Suppressor macrophage treated with lipopolysaccharide for 4 hours (primary cell): ENCODE data around the gene EXOC7.

Source experiments
- DNase-seq: peaks from one replicate; pipeline ENCODE4 v3.0.0-alpha.2; 2020

Gene EXOC7, protein sequence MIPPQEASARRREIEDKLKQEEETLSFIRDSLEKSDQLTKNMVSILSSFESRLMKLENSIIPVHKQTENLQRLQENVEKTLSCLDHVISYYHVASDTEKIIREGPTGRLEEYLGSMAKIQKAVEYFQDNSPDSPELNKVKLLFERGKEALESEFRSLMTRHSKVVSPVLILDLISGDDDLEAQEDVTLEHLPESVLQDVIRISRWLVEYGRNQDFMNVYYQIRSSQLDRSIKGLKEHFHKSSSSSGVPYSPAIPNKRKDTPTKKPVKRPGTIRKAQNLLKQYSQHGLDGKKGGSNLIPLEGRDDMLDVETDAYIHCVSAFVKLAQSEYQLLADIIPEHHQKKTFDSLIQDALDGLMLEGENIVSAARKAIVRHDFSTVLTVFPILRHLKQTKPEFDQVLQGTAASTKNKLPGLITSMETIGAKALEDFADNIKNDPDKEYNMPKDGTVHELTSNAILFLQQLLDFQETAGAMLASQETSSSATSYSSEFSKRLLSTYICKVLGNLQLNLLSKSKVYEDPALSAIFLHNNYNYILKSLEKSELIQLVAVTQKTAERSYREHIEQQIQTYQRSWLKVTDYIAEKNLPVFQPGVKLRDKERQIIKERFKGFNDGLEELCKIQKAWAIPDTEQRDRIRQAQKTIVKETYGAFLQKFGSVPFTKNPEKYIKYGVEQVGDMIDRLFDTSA

DNA sequence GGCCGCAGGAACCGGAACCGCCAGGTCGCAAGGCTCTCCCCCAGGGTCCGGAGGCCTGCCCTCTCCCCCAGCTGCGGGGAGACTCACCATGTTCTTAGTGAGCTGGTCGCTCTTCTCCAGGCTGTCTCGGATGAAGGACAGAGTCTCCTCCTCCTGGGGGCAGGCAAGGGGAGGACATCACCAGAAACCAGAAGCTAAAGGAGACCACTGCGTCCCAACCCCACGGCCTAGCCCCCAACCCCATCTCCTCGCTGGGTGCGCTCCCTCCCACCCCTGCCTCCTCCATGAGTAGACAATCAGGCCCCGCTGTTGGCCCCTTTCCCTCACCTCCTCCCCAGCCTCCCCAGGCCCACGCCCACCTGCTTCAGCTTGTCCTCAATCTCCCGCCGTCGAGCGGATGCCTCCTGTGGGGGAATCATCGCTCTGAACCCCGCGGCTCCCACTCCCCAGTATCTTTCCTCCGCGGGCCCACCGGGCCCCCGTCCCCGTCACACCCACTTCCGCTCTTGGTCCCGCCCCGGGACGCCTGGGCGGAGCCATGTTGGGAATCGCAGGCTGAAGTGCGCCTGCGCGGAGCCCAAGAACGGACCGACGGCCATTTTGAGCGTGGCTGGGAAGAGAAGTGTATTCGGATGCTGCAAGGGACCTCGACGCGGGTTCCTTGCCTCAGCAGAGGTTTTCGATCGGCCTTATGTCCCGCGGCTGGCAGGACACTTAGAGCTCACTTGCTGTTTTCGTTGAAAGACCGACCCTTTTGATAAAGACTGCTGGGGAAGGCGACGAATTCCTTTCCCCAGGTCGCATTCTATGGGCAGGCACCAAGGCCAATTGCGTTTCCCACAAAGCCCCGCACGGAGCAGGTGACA, at the start of gene EXOC7:
EXOC7 (minus strand) TSS at position 514 of the 866 bp plus-strand sequence; CDS start at position 419, 95 bp downstream.
- peak; percentile 98 for DNase-seq

DNA sequence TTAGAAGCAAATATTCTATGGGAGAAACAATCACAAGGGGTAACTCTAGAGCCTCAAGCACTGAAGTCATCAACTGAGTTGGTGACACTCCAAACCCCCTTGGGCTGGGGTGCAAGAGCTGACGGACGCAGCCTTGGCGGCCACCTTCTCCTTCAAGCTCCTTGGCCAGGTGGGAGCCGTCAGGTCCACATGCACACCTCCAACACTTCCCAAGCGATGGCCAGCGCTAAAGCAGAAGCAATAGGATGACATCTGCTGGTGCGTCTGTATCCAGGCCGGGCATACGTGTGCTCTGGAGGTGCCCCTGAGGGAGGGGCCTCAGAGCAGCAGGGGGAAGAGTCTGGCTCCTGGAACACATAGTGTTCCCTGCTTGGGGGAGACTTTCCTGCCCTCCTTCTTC, 49.6 kb upstream of the EXOC7 start:
- no peak for DNase-seq

DNA sequence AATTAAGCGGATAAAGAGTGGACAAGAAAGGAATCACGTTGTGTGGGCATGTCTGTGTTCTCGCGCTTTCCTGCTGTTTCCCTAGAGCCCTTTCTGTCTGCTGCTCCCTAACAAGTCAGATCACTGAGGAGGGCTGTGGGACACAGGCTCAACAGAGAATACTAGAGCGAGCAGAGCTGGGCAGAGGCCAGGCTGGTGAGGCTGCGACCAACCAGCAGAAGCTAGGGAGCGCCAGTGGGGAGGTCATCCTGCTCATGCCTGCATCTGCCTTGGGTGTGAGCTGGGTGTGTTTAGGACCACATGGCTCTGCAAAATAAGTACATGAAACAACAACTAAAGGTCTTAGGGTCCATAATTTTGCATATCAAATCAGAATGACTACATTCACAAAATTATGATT, 49.0 kb upstream of the EXOC7 start:
- no peak for DNase-seq

DNA sequence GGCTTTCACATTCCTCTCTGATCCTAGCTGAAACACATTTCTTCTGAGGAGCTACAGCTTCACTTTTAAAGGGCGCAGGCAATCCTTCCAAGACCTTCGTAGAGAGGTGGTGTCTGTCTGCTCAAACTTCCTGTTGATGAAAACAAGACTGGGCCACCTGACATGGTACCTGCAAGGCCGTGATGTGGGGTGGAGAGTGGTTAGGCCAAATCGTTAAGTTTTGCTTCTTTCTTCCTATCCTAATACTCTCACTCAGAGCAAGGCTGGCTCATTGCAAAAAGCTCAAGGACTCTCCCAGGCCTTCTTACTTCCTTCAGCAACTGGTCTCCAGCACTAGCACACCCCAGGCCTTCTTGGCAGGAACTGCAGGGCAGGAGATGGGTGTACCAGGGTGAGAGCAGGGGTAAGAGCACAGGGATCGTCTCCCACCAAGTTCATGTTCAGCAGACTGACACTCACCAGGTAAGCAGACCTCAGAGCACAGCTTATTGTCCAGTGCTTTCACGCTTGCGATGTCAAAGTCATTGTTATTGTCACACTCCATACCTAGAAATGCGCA, 48.4 kb upstream of the EXOC7 start:
- DNase-seq = no peak

DNA sequence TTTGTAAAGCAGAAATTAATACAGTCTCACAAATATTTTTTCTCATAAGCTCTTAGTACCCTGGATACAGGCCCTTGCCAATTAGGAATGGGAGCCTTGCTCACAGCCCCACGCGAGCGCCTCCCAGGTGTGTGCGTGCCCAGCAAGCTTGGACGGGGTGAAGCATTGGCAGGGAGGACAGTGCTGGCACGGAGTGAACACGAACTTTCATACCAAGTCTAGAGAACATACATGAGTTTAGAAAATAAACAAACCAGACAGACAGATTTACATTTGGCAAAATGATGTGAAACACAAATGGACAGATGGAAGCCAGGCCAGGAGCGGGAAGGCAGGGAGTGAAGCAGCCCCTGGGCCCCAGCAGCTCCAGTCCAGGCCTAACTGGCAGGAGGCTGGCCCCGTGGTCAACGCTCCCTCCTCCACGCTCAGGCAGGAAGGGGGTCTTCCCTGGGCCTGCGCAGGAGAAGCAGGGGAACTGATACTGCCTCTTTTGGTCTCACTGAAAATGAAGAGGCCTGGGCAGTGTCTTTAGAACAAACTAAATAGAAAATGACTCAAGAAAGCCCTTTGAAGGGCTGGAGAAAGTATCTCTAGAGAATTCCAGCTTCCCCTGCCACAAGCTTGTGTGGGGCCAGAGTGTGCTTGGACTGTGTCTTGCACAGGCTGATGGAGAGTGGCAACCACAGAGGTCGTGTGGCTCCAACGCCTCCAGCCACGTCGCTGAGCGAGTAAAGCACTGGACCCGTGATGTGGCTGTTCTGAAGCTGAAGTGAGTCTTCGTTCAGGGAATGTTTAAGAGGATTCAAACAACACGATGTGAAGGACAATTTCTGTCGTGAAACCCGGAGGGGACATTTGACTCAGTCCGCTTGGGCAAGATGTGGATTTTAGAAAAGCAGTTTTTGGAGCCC, 47.4 kb upstream of the EXOC7 start:
- no peak for DNase-seq

DNA sequence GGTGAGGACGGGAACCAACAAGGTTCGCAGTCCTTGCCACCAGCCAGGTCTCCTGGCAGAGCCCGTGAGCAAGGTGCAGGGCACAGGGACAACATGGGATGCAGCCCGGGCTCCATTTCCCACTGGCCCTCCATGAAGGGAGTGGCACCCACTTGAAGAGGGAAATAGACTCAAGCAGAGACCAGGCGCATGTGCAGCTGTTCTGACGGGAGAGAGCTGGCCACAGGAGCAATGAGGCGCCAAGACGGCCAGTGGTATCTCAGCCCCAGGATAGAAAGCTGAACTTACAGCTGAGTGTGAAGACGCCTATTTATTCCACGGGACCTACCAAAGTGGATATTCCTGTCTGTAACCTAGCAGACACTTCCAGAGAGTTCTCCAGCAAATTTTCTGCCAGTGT, 45.6 kb upstream of the EXOC7 start:
- DNase-seq = no peak

DNA sequence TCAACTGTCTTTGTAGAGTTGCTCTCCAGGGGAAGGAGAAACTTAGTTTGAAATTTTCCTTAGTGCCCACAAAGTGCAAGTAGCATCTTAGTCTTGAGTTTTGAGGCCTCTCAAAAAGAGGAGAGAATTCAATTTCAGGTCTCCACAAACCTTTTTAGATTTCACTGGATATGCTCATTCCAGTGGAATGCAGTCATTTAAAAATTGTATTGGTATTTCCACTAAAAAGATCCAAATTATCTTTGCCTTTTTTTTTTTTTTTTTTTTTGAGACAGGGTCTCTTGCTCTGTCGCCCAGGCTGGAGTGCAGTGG, 44.4 kb upstream of the EXOC7 start:
- no peak for DNase-seq

DNA sequence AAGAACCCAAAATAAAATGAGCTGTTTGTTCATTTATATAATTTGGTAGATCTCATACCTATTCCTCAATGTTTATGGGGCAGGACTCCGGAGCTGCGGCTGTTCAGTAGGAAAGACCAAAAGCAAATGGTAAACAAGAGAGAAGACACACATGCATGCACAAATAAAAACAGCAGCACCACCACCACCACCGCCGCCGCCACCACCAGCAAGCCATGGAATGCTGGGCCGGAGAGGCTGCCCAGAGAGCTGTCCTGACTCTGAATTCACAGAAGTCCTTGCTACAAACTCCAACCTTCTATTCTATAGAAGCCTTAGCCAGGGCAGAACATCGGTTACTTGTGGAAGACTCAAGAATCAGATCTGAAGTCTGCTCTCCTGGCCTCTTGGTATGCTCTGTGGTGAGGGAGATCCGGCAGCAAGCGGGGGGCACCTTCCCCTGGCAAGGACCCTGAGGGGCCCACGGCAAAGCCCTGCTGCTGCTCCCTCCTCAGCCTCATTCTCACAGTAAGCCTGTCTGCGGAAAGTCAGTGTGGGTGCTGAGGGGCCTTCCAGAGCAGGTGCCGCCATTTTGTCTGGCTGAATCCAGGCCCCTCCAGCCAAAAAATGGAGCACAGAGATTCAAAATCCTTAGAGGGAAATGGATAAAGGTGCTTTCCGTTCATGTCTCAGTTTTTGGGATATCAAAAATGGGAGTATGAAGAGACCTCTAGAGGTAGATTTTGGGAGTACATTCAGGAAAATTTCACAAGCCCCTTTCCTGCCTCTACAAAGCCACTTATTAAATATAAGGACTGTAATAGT, 43.8 kb upstream of the EXOC7 start:
- DNase-seq = no peak

DNA sequence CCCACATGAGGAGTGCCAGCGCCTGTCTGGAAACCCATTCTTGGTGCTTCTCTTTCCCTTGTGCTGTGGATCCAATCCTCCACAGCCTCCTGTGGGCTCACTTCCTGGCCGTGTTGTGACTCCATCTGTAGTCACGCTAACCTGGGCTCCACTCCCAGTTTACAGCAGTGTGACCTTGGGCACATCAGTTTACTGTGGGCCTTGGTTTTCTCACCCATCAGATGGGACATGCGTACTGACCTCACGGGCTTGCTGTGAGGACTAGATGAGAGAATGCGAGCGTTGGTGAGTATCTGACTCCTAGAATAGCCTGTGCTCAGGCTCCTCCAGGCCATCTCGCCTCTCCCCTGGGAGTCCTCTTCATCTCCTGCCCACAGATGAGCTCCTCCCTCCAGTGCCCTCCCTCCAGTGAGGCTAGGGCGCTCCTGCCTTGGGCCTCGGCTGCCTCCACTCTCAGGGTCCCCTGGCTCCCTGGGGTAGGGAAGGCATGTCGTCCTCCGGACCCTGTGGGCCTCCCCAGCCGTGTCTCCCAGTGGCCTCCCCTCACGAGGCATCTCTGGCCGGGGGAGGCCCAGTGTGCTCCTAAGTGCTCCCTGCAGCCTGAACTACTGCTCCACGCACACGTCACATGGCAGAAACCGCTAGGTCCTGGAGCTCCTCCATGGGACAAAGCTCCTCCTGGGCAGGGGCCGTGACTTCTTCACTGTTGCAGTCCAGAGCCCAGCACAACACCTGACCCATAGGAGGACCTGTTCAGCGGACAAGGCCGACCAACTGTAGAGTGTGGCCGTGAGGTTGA, 42.7 kb upstream of the EXOC7 start:
- no peak for DNase-seq

DNA sequence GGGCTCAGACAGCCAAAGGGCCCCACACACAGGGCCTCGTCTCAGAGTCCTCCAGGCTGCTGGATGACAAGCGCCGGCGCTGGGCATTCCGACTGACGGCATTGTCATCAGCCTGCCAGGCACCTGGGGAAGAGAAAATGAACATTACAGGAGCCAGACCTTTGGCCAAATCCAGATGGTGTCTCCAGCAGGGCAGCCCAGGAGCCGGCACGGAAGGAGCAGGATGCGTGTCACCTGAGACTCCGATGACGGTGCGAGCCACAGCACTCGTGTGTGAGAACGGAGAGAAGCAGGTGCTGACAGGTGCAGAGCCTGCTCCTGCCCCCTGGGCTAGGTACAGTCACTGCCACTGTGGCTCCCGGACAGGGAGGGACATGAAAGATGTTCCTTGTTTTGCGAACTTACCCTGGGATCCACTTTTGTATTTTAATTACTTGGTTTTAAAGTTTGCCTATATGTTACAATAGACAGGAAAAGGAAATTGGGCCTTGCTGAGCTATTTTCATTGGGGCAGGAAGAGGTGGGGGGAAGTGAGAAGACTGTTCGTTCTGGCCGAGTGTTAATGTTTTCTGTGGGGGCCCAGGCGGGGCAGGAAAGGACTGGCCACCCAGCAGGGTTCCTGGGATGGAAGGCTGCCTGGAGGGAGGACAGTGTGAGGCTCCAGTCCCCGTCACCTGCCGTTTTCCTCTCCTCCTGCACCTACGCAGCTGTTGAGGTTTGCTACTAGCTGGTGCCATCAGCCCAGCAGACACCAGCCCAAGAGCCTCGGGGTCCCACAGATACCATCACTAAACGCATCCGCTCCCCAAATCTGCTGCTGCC, 41.9 kb upstream of the EXOC7 start:
- DNase-seq = no peak

DNA sequence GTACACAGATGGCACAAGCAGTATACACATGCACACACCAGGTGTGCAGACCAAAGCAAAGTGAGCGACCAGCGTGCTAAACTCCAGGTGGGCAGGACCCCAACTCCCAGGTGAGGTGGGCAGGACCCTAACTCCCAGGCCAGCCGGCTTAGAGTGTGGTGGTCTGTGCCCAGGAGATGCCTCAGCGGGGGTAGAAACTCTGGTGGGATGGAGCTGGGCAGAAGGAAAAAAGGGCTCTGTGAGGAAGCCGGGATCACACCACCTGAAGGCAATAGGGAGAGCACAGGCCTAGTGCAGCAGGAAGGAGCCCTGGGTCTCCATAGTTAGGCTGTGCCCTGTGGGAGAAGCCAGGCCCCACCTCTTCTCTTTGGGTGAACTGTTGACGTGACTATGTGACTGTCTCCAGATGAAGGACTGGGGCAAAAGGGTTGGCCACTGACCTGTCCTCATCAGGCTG, 39.0 kb upstream of the EXOC7 start:
- DNase-seq = no peak

DNA sequence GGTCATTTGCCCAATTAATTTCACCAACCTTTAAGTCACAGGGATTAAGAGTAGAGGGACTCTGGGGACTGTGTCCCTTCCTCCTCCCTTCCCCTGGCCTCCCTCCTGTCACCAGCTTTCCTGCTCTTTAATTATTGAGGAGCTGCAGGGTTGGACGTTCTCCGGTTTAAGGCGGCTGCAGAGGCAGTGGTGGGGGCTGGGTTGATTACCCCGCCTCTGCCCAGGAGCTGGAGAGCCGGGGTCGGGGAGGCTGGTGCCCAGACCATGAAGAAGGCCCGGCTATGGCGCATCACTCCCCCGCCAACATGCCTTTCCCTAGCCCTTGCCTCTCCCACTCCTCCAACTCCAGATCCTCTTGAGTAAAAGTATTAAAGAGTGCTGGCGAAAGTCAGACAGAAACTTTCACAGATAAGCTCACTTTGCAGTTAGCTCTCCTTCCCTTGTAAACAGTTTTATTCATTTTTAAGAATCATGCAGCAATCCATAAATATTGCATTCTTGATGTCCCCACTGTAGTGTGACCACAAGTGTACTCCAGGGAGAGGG, 38.5 kb upstream of the EXOC7 start:
- no peak for DNase-seq

DNA sequence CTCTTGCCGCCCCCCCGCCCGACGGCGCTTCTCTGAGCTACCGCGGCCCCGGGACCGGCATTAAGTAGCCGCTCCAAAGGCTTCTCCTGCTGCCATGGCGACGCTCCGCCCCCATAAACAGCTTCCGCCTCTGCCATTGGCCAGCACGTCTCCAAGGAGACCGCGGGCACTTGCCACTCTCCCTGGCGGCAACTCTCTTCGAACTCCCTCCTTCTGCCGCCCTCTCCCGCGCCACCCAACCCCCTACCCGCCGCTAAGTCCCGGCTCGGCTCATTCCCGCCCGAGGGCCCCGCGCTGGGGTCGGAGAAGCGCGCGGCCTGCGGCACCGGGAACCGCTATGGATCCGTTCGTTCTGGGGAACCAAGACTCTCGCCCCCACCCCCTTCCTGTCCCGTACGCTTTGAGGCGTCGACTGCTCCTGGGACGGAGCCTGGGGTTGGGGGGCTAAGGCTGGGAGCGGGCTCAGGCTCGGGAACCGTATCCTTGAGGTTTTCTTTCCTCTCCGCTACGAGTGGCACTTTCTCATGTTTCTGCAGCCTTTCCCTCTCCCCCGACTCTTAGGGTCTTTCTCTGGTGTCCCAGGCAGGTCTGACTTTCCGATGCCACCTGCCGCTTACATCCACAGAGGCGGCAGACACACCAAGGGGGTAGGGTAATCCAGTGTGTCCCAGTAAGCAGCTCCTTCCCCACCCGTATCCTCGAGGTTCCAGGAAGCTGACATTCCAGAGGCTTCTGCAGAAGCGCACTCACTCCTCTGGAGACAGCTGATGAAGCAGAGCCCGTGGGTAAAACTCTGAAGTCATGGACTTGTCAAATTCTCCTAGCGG, 37.8 kb upstream of the EXOC7 start, which contains the start of gene FOXJ1:
FOXJ1 (minus strand) TSS at position 34 of the 827 bp plus-strand sequence. CDS start 850 bp downstream, outside the sequence.
- peak; percentile 91 for DNase-seq

DNA sequence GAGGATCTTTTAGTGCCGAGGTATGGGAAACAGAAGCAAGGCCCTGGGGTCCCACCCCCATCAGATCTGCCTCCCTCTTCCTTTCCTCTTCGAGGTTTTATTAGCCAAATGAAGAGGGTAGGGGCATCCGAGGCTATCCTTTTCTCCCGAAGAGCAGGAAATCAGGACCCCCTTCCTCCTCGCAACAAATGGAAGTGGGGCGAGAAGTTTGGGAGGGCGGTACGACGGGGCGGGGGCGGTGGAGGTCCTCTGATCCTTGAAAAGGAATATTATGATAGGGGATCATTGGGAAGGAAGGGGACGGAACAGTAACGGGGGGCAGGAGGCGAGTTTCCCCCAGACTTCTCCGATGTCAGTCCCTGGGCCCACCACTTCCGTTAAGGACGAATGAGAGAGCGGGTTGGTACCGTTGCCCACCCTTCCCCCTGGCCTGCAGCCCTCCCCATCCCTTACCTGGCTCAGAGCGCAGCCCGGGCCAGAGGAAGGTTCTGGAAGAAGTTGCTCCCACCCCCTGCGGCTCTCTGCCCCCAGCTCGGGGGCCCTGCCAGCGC, 37.1 kb upstream of the EXOC7 start:
- DNase-seq = no peak

DNA sequence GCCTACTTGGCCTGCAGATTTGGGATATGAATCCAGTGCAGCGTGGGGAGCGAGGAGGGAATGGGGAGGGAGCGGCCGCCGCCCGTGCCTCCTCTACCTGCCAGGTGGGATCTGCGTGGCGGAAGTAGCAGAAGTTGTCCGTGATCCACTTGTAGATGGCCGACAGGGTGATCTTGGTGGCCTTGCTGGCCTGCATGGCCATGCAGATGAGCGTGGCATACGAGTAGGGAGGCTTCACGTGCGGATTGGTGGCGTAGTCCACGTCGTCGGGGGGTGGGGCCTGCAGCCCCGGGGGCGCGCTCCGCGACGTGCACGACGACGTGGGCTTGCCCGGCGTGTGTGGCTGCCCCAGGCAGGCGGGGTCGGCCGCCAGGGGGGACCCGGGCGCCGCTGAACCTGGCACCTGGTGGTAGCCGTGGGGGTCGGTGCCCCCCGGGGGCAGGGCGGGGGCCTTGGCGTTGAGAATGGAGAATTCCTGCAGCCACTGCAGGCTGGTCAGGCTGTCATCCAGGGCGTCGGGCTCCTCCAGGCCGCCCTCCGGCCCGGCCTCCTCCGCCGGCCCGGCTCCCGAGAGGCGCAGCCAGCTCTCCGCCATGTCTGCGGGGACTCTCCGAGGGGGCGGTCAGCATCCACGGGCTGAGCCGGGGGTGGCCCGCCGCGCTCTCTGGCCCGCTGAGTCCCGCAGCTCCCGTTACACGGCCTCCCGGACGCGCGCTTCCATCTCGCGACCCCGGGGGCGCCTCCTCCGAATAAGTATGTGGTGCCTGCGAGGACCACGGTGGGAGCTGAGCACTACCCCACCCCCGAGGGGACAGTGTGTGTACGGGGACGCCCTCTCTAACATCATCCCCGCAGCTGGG, 36.4 kb upstream of the EXOC7 start:
- no peak for DNase-seq

DNA sequence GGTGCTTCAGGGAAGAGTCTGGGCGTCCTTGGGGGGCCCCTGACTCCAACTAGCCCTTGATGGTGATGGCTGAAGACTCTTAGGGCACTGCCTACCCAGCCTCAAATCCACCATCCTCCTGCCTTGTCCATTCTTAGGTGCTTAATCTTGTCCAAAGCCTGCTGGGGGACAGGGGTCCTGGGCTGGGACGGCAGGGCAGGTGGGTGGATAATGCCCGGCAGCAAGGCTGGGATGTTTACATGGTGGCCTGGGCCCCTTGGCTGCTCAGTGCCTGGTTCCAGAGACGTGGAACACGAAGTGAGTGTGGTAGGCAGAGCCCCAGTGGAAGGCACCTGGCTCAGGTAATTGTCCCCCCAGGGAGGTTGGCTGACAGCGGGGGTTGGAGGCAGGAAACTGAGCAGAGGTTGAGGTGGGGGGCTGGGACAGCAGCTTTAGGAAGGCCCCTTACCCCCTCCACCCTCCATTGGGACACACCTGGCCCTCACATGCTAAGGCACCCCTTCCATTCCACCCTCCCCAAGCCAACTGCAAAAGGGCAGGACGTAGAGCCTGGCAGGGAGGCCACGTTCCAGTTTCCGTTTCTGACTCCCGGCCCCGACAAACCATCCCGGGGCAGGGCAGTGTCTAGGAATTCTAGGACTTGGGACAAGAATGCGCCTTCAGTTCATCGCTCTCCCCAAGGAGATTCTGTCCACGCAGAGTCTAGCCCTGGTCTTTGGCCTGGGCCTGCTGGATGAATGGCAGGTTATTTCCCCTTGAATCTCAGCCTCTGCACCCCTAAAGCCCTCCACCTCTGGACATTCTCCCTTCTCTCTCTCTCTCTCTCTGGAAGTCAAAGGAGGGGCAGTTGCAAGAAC, 35.5 kb upstream of the EXOC7 start:
- no peak for DNase-seq
